Astrocyte (in vitro differentiated cells and primary cell): ENCODE data around the gene FREY1.

Experiments used
- EZH2 ChIP-seq: IDR thresholded peaks from 2 replicates; pipeline ENCODE4 v1.6.1; 2012; ENCODE audit warnings: mild to moderate bottlenecking, low read length, inconsistent platforms; ENCODE audit not compliant: insufficient read depth
- TF ChIP-seq, protein P1 (sequence below): IDR thresholded peaks from 2 replicates; pipeline ENCODE4 v1.5.1; 2011; ENCODE audit warnings: low read depth, mild to moderate bottlenecking, inconsistent platforms, low read length, moderate library complexity; ENCODE audit not compliant: insufficient read depth

DNA sequence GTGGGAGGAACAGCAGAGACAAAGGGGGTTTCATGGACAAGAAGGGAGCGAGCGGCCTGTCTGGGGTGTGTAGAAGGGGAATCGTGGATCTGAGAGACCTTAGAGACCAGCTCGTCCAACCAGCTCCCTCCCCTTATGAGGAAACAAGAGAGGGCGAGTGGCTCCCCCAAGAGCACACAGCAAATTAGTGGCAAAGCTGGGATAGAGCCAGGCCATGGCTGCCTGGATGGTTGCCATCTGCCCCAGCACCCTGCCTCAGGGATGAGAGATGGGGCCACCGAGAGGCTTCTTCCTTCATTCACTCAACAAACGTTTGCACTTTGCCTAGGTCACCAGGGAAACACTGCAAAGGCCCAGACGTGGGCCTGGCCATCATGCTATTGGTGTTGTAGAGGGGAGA, 17.5 kb downstream of the FREY1 start:
- TF ChIP-seq, protein P1, sequence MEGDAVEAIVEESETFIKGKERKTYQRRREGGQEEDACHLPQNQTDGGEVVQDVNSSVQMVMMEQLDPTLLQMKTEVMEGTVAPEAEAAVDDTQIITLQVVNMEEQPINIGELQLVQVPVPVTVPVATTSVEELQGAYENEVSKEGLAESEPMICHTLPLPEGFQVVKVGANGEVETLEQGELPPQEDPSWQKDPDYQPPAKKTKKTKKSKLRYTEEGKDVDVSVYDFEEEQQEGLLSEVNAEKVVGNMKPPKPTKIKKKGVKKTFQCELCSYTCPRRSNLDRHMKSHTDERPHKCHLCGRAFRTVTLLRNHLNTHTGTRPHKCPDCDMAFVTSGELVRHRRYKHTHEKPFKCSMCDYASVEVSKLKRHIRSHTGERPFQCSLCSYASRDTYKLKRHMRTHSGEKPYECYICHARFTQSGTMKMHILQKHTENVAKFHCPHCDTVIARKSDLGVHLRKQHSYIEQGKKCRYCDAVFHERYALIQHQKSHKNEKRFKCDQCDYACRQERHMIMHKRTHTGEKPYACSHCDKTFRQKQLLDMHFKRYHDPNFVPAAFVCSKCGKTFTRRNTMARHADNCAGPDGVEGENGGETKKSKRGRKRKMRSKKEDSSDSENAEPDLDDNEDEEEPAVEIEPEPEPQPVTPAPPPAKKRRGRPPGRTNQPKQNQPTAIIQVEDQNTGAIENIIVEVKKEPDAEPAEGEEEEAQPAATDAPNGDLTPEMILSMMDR: no peak
- no peak for TF ChIP-seq EZH2
